ENCODE data around the gene ZNF670.

DNA sequence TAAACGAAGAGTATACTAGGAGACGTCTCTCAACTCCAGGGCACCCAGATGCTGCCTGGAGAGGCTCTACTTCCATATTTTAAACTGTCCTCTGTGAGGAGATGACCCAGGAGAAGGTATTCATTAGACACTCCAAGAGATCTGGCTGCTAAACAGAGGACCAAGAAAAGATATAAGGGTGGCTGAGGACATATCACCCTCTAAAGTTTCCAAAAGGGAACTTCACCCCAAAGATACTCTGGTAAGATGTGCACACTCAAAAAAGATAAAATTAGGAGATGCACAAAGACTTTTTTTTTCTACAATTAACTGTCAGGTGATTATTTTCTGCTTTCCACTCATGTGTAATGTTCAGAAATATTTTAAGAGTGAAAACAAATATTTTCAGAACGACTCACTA, 1.4 kb downstream of the ZNF670 start:
- TF ChIP-seq, protein P1, sequence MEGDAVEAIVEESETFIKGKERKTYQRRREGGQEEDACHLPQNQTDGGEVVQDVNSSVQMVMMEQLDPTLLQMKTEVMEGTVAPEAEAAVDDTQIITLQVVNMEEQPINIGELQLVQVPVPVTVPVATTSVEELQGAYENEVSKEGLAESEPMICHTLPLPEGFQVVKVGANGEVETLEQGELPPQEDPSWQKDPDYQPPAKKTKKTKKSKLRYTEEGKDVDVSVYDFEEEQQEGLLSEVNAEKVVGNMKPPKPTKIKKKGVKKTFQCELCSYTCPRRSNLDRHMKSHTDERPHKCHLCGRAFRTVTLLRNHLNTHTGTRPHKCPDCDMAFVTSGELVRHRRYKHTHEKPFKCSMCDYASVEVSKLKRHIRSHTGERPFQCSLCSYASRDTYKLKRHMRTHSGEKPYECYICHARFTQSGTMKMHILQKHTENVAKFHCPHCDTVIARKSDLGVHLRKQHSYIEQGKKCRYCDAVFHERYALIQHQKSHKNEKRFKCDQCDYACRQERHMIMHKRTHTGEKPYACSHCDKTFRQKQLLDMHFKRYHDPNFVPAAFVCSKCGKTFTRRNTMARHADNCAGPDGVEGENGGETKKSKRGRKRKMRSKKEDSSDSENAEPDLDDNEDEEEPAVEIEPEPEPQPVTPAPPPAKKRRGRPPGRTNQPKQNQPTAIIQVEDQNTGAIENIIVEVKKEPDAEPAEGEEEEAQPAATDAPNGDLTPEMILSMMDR (IDR thresholded peaks at IDR 0.05; ENCODE audit: poor library complexity, severe bottlenecking): no peak
- TF ChIP-seq POLR2AphosphoS5 (IDR thresholded peaks at IDR 0.05) (no peak), EP300 (conservative IDR thresholded peaks at IDR 0.05; ENCODE audit: poor library complexity, severe bottlenecking) (no peak), EZH2 (IDR thresholded peaks at IDR 0.05; ENCODE audit: borderline replicate concordance, insufficient read depth, low read length, poor library complexity, severe bottlenecking) (no peak), MXI1 (conservative IDR thresholded peaks at IDR 0.05; ENCODE audit: poor library complexity, severe bottlenecking) (no peak)
